Uterus (tissue), 4 donors: ENCODE measurements around the gene GPRIN2. TPM values are rescaled to one million over a fixed set of nuclear protein-coding genes. Genes with fewer than 3 reads are reported as not detected.

Experiments used
- DNase-seq, 2 donors: peaks; one replicate each; pipeline ENCODE4 v3.0.0-alpha.2; 2019 to 2020
- H3K27ac ChIP-seq, 2 donors: fragments of 200-600 bp; sonication (generic); 1 replicate in 1 of 2; 2 replicates in 1 of 2; pipeline ENCODE4 v1.5.1; 2016 to 2018
- H3K27me3 ChIP-seq, 2 donors: fragments of 200-600 bp; sonication (generic); one replicate each; pipeline ENCODE4 v1.5.1; 2018 to 2019; ENCODE audit warnings: control low read depth in 1 of 2
- H3K36me3 ChIP-seq, 2 donors: fragments of 200-600 bp; sonication (generic); one replicate each; pipeline ENCODE4 v1.5.1; 2019; ENCODE audit warnings: control low read depth in 1 of 2
- H3K4me1 ChIP-seq, 2 donors: fragments of 200-600 bp; sonication (generic); one replicate each; pipeline ENCODE4 v1.5.1; 2018 to 2019; ENCODE audit warnings: control low read depth in 1 of 2
- H3K4me3 ChIP-seq, 2 donors: fragments of 200-600 bp; sonication (generic); 1 replicate in 1 of 2; 2 replicates in 1 of 2; pipeline ENCODE4 v1.5.1; 2018 to 2019; ENCODE audit warnings: mild to moderate bottlenecking in 1 of 2
- H3K9me3 ChIP-seq, 2 donors: fragments of 200-600 bp; sonication (generic); one replicate each; pipeline ENCODE4 v1.5.1; 2019; ENCODE audit warnings: control low read depth in 1 of 2
- CTCF ChIP-seq, 4 experiments: fragments of 200-600 bp in 2 of 4; fragments of 450-650 bp in 2 of 4; sonication (generic) in 2 of 4; IDR thresholded peaks; one replicate each; pipeline ENCODE4 v1.5.1; 2016 to 2019; ENCODE audit warnings: antibody characterized with exemption in 4 of 4, mild to moderate bottlenecking in 2 of 4, moderate library complexity in 1 of 4
- POLR2A ChIP-seq, 2 donors: fragments of 450-650 bp; IDR thresholded peaks; one replicate each; pipeline ENCODE4 v1.6.1; 2016; ENCODE audit warnings: antibody characterized with exemption in 2 of 2, mild to moderate bottlenecking in 1 of 2, moderate library complexity in 1 of 2
- intact Hi-C: fragments of 100-400 bp; cut with DNase I; formaldehyde crosslinking; loops from one replicate; pipeline ENCODE4 v1.15.1; 2023; ENCODE audit warnings: low total_unique reads
- total RNA-seq, 4 donors: library from RNA; depleted of rRNA in 3 of 4; stranded (reverse); fragments of >200 nt in 3 of 4; gene quantifications; one replicate each; pipeline versions ENCODE4 v1.1.0 to v1.2.4, GENCODE V29; 2014 to 2023
- donor health status: DM: yes; HTN: yes; CAD: no.

Gene GPRIN2
- total RNA-seq, 4 donors from 2014 or later = 3.5 TPM; not detected in 3

- TF ChIP-seq POLR2A (IDR thresholded peaks at IDR 0.05) = no peak
- Histone ChIP-seq H3K9me3 (no peaks in the 10 kb centered on the region), H3K27ac (no peak overlapping the region), H3K36me3 (no peaks in the 10 kb centered on the region), H3K4me1 (no peaks in the 10 kb centered on the region), H3K4me3 (no peak overlapping the region), H3K27me3 (peaks cover 0 to 3% of the 10 kb centered on the region in 2 donors)
- peak; percentile 7 to 9 for DNase-seq
- intact Hi-C loops = no loop called here
These were observed 13.6 kb downstream of the GPRIN2 start for GRCh38 chr10:46542567-46543465.

GRCh38 chr10:46541735-46542566 is 14.5 kb downstream of the GPRIN2 start:
- Histone ChIP-seq H3K9me3 (no peaks in the 10 kb centered on the region), H3K4me1 (no peaks in the 10 kb centered on the region), H3K36me3 (no peaks in the 10 kb centered on the region), H3K4me3 (no peak overlapping the region), H3K27me3 (peaks cover 0 to 3% of the 10 kb centered on the region in 2 donors), H3K27ac (no peak overlapping the region)
- TF ChIP-seq CTCF (IDR thresholded peaks at IDR 0.05) = no peak
- intact Hi-C loops = no loop called here
- peak in 1 of 2 donors; percentile 11 for DNase-seq

- Histone ChIP-seq H3K4me1 (no peaks in the 10 kb centered on the region), H3K27ac (no peak overlapping the region), H3K27me3 (peaks cover 0 to 3% of the 10 kb centered on the region in 2 donors), H3K9me3 (no peaks in the 10 kb centered on the region), H3K36me3 (no peaks in the 10 kb centered on the region), H3K4me3 (no peak overlapping the region)
- no peak for TF ChIP-seq POLR2A (IDR thresholded peaks at IDR 0.05)
- no peak for TF ChIP-seq CTCF (IDR thresholded peaks at IDR 0.05)
- peak; percentile 17 to 18 for DNase-seq
- intact Hi-C loops = no loop called here
These were observed 15.3 kb downstream of the GPRIN2 start for GRCh38 chr10:46541017-46541661.

- peaks cover 0 to 3% of the 10 kb centered on the region in 2 donors for H3K27me3 ChIP-seq
- DNase-seq = peak; percentile 1 to 8
- no peak overlapping the region for H3K27ac ChIP-seq
- intact Hi-C loops = no loop called here
- H3K9me3 ChIP-seq = no peaks in the 10 kb centered on the region
- no peak overlapping the region for H3K4me3 ChIP-seq
- TF ChIP-seq CTCF (IDR thresholded peaks at IDR 0.05) = no peak
- no peak for TF ChIP-seq POLR2A (IDR thresholded peaks at IDR 0.05)
- no peaks in the 10 kb centered on the region for H3K36me3 ChIP-seq
- no peaks in the 10 kb centered on the region for H3K4me1 ChIP-seq
These were observed 15.9 kb downstream of the GPRIN2 start for GRCh38 chr10:46540412-46541016.
